ENCODE measurements around the gene FXYD4. TPM values are rescaled to one million over a fixed set of nuclear protein-coding genes. Genes with fewer than 3 reads are reported as not detected.

FXYD4 gene
- total and polyA plus RNA-seq, 5 experiments from 2014 or later: not detected

GRCh38 chr10:43348511-43349312, 22.7 kb upstream of the FXYD4 start:
- Mint-ChIP-seq H3K27ac (peak overlapping the region in 7 of 10 donors; percentile 33 to 84 (median 58)), H3K4me3 (peak overlapping the region in 4 of 10 donors; percentile 4 to 34 (median 20)), H3K4me1 (peaks cover 12 to 19% (median 16%) of the 10 kb centered on the region in 4 donors), H3K36me3 (peaks cover 0 to 2% (median 0%) of the 10 kb centered on the region in 3 donors), H3K9me3 (no peaks in the 10 kb centered on the region), H3K27me3 (peaks cover 0 to 26% (median 14%) of the 10 kb centered on the region in 5 donors)
- ATAC-seq: peak; percentile 100
- peak; percentile 70 to 92 (median 82) for DNase-seq
- POLR2A ChIA-PET: interaction anchor here (1.1 to 2.5 kb wide), 5 partner anchors 51 to 211 kb away, joined by 3 to 18 read pairs (median 6); partner anchors contain the start of gene CSGALNACT2

DNA sequence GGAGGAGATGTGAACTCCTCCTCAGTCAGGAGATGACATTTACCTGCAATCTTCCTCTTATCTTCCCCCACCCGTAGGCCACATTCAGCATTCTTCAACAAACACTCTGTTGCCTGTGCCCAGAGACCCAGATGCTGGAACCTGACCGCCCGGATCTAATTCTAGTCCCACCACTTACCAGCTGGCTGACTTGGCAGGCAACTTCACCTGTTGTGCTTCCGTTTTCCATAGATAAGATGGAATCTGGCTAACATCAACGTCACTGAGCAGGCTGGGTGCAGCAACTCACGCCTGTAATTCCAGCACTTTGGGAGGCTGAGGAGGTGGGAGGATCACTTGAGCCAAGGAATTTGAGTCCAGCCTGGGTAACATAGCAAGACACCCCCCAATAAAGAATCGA, 21.3 kb upstream of the FXYD4 start:
- Mint-ChIP-seq H3K9me3 (no peaks in the 10 kb centered on the region), H3K36me3 (peaks cover 0 to 2% (median 0%) of the 10 kb centered on the region in 3 donors), H3K4me3 (peak overlapping the region in 2 of 10 donors; percentile 14 to 67), H3K27ac (peak overlapping the region in 2 of 10 donors; percentile 27 to 53), H3K27me3 (peaks cover 0 to 26% (median 14%) of the 10 kb centered on the region in 5 donors), H3K4me1 (peaks cover 12 to 19% (median 16%) of the 10 kb centered on the region in 4 donors)
- ATAC-seq: no peak
- DNase-seq: no peak
- POLR2A ChIA-PET: interaction anchor here (0.9 to 1.2 kb wide), 2 partner anchors 32 to 57 kb away, joined by 3 to 4 read pairs; no protein-coding TSS in a partner anchor

DNA sequence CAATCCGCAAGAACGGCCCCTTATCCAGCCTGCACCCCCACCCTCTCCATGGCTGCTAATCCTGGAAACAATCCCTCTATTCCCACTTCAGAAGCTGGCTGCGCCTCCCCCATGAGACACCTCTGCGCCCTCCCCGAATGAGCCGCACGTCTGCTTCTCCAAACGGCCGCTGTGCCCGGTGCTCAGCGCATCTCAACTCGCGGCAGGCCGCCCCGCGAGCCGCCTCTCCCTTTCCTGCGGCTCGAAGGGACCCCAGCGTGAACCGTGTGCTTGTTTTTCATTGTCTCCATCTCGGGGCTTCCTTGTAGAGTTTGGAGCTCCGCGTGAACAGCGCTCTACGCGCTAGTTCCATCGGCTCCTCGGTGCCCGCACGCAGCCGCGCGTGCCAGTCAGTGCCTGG, 20.8 kb upstream of the FXYD4 start:
- H3K27ac Mint-ChIP-seq: peak overlapping the region in 2 of 10 donors; percentile 40 to 53
- DNase-seq (peak in 1 of 10 donors; percentile 12), ATAC-seq (no peak)
- peaks cover 12 to 19% (median 16%) of the 10 kb centered on the region in 4 donors for H3K4me1 Mint-ChIP-seq
- peaks cover 0 to 2% (median 0%) of the 10 kb centered on the region in 3 donors for H3K36me3 Mint-ChIP-seq
- peak overlapping the region in 9 of 10 donors; percentile 22 to 72 (median 56) for H3K4me3 Mint-ChIP-seq
- no peaks in the 10 kb centered on the region for H3K9me3 Mint-ChIP-seq
- POLR2A ChIA-PET: interaction anchor here (0.7 to 1.4 kb wide), 5 partner anchors 11 to 107 kb away, joined by 3 to 7 read pairs (median 4); no protein-coding TSS in a partner anchor
- peaks cover 0 to 26% (median 14%) of the 10 kb centered on the region in 5 donors for H3K27me3 Mint-ChIP-seq

DNA sequence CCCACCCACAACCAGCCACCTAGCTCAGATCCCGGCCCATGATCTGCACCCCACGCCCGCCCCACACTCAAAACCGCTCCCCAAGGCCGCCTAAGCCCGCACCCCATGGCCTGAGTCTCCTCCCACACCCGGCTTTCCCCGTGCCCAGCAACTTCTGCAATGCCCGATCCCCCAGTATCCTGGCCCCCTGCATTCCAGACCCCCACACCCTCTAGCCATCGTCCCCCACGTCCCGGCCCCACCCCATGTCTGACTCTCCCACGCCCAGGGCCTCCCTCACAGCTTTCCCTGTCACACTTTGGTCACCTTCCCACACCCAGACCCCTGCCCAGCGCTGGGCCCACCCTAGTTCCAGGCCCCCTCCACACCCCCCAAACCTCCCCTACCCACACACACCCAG, 20.1 kb upstream of the FXYD4 start:
- Mint-ChIP-seq H3K9me3 (no peaks in the 10 kb centered on the region), H3K36me3 (peaks cover 0 to 2% (median 0%) of the 10 kb centered on the region in 3 donors), H3K27ac (no peak overlapping the region), H3K27me3 (peaks cover 0 to 26% (median 14%) of the 10 kb centered on the region in 5 donors), H3K4me1 (peaks cover 12 to 22% (median 19%) of the 10 kb centered on the region in 4 donors), H3K4me3 (peak overlapping the region in 1 of 10 donors; percentile 67)
- POLR2A ChIA-PET: interaction anchor here (0.5 to 1.4 kb wide), 6 partner anchors 8 to 106 kb away, joined by 3 to 8 read pairs (median 4); no protein-coding TSS in a partner anchor
- ATAC-seq: no peak
- no peak for DNase-seq

DNA sequence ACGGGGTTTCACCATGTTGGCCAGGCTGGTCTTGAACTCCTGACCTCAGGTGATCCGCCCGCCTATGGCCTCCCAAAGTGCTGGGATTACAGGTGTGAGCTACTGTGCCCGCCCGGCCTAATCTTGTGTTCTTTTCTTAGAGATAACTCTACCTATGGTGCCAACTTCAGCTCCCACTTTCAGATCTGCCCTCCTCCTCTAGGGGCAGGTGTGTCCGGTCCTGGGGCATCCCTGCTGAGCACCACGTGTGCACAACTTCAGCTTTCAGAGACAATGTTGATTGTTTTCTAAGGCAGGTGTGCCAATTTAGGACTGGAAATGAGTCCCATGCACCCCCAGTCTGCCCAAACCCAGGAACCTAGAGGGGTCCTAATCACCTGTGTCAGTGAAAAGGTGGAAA, 18.5 kb upstream of the FXYD4 start:
- Mint-ChIP-seq H3K27me3 (peaks cover 0 to 26% (median 14%) of the 10 kb centered on the region in 5 donors), H3K9me3 (no peaks in the 10 kb centered on the region), H3K36me3 (peaks cover 0 to 2% (median 0%) of the 10 kb centered on the region in 3 donors), H3K4me3 (no peak overlapping the region), H3K27ac (no peak overlapping the region), H3K4me1 (peaks cover 11 to 21% (median 18%) of the 10 kb centered on the region in 4 donors)
- ATAC-seq (no peak), DNase-seq (no peak)
- POLR2A ChIA-PET: no interaction called here

GRCh38 chr10:43353495-43354329, 17.7 kb upstream of the FXYD4 start:
- H3K27ac Mint-ChIP-seq: no peak overlapping the region
- no peak overlapping the region for H3K4me3 Mint-ChIP-seq
- POLR2A ChIA-PET: no interaction called here
- peaks cover 5 to 15% (median 11%) of the 10 kb centered on the region in 4 donors for H3K4me1 Mint-ChIP-seq
- peaks cover 0 to 23% (median 11%) of the 10 kb centered on the region in 5 donors for H3K27me3 Mint-ChIP-seq
- no peak for DNase-seq
- H3K9me3 Mint-ChIP-seq: no peaks in the 10 kb centered on the region
- no peak for ATAC-seq
- no peaks in the 10 kb centered on the region for H3K36me3 Mint-ChIP-seq

GRCh38 chr10:43354330-43354635, 17.2 kb upstream of the FXYD4 start:
- Mint-ChIP-seq H3K36me3 (no peaks in the 10 kb centered on the region), H3K27me3 (peaks cover 0 to 17% (median 9%) of the 10 kb centered on the region in 5 donors), H3K4me3 (no peak overlapping the region), H3K27ac (no peak overlapping the region), H3K9me3 (no peaks in the 10 kb centered on the region), H3K4me1 (peaks cover 4 to 14% (median 9%) of the 10 kb centered on the region in 4 donors)
- DNase-seq: no peak
- POLR2A ChIA-PET: no interaction called here
- ATAC-seq: no peak

- Mint-ChIP-seq H3K9me3 (no peaks in the 10 kb centered on the region), H3K27ac (peak overlapping the region in 1 of 10 donors; percentile 32), H3K27me3 (peaks cover 0 to 11% (median 9%) of the 10 kb centered on the region in 5 donors), H3K4me3 (no peak overlapping the region), H3K4me1 (peaks cover 5 to 15% (median 11%) of the 10 kb centered on the region in 4 donors), H3K36me3 (no peaks in the 10 kb centered on the region)
- DNase-seq: no peak
- POLR2A ChIA-PET: no interaction called here
- no peak for ATAC-seq
Observed at GRCh38 chr10:43354879-43355380, 16.5 kb upstream of the FXYD4 start.

GRCh38 chr10:43355749-43356371, 15.6 kb upstream of the FXYD4 start:
- Mint-ChIP-seq H3K27ac (peak overlapping the region in 4 of 10 donors; percentile 15 to 63 (median 44)), H3K4me3 (no peak overlapping the region)
- POLR2A ChIA-PET: interaction anchor here (1.3 kb wide), 1 partner anchor 68 kb away, joined by 3 read pairs; no protein-coding TSS in a partner anchor

GRCh38 chr10:43360086-43360485, 11.3 kb upstream of the FXYD4 start:
- ATAC-seq: no peak
- Mint-ChIP-seq H3K4me1 (peaks cover 15 to 36% (median 32%) of the 10 kb centered on the region in 4 donors), H3K9me3 (no peaks in the 10 kb centered on the region), H3K27ac (peak overlapping the region; percentile 20 to 99 (median 87)), H3K36me3 (no peaks in the 10 kb centered on the region), H3K27me3 (no peaks in the 10 kb centered on the region), H3K4me3 (peak overlapping the region; percentile 29 to 100 (median 56))
- POLR2A ChIA-PET: interaction anchor here (0.8 to 1.4 kb wide), 4 partner anchors 8 to 66 kb away, joined by 3 to 4 read pairs (median 3); no protein-coding TSS in a partner anchor
- no peak for DNase-seq

More at GRCh38 chr10:43355749-43356371, 15.6 kb upstream of the FXYD4 start:
- peaks cover 6 to 16% (median 11%) of the 10 kb centered on the region in 4 donors for H3K4me1 Mint-ChIP-seq
- no peaks in the 10 kb centered on the region for H3K36me3 Mint-ChIP-seq
- no peak for ATAC-seq
- DNase-seq: no peak
- H3K27me3 Mint-ChIP-seq: peaks cover 0 to 2% (median 1%) of the 10 kb centered on the region in 5 donors
- no peaks in the 10 kb centered on the region for H3K9me3 Mint-ChIP-seq

GRCh38 chr10:43361547-43362190, 9.8 kb upstream of the FXYD4 start:
- peaks cover 0 to 2% (median 0%) of the 10 kb centered on the region in 5 donors for H3K27me3 Mint-ChIP-seq
- peak overlapping the region; percentile 84 to 100 (median 97) for H3K4me3 Mint-ChIP-seq
- DNase-seq: peak in 2 of 10 donors; percentile 7 to 10
- peak overlapping the region; percentile 95 to 99 (median 97) for H3K27ac Mint-ChIP-seq
- peak; percentile 13 to 17 for ATAC-seq
- no peaks in the 10 kb centered on the region for H3K36me3 Mint-ChIP-seq
- peaks cover 15 to 31% (median 30%) of the 10 kb centered on the region in 4 donors for H3K4me1 Mint-ChIP-seq
- POLR2A ChIA-PET: interaction anchor here (0.5 to 3.1 kb wide), 14 partner anchors 10 to 287 kb away, joined by 3 to 19 read pairs (median 3); partner anchors contain the start of genes CSGALNACT2, HNRNPF, ZNF32 and ZNF487
- no peaks in the 10 kb centered on the region for H3K9me3 Mint-ChIP-seq
